GM13976 (cell line): ENCODE measurements around the gene GPX5.

Experiments
- DNase-seq: peaks from one replicate; pipeline ENCODE4 v3.0.0; 2012; ENCODE audit warnings: low spot score
- CTCF ChIP-seq: IDR thresholded peaks from 2 replicates; pipeline ENCODE4 v1.5.1; 2012; ENCODE audit warnings: borderline replicate concordance, mild to moderate bottlenecking; ENCODE audit not compliant: insufficient read depth; ENCODE audit errors: extremely low read depth, missing control alignments, control extremely low read depth
- in situ Hi-C: fragments of 300-500 bp; cut with MboI; formaldehyde crosslinking; loops from one replicate; pipeline ENCODE4 v1.12.0; 2022; ENCODE audit warnings: low sequenced_read_pairs, mixed read lengths, inconsistent platforms; ENCODE audit not compliant: unreplicated experiment

GPX5 gene

GRCh38 chr6:28555136-28555535, 29.5 kb downstream of the GPX5 start:
- in situ Hi-C loops, result no loop called here
- TF ChIP-seq CTCF, result no peak
- DNase-seq, result no peak

DNA sequence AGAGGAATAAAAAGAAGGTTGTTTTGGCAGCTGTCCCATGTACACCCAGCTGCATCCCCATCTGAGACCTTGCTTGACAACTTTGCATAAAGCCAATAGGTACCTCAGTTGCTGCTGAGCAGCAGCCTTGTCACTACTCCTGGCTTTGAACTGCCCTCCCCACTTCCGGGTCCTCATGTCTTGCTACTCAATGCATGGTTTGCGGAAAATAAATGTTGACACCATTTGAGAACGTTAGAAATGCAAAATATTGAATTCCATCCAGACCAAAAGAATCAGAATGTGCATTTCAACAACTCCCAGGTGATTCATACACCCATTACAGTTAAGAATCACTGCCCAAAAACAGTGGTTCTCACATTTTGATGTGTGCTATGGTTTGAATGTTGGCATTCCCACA, 32.9 kb downstream of the GPX5 start:
- no peak for DNase-seq
- no peak for TF ChIP-seq CTCF
- in situ Hi-C loops, result no loop called here

DNA sequence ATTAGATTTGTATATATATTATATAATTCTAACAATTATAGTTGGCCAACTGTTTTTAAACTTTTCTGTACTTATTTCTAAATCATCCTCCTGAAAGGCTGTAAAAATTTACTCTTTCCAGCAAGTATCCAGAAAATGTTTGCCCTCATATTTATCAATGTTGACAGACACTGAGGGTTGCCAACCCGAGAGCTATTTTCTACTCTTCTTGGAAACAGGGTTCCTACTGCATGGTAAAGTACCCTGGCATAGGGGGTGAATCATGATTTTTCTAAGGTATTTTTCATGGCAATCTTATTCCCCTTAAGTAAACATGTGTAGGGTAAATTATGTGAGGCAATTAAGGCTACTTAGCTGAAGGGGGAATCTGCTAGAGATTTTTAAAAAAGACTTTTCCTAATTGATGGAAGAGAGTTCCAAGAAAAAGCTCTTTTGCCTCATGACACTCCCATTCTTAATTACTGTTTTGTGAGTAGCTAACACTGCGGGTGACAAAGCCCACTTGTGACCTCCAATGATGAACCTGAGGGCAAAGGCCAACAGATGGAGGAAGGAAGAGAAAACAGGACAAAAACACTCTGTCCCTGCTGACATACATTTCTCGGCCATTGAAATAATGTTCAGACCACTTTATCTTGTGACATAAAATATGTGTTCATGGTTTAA, 37.9 kb downstream of the GPX5 start:
- DNase-seq, result no peak
- in situ Hi-C loops, result no loop called here
- TF ChIP-seq CTCF, result no peak

DNA sequence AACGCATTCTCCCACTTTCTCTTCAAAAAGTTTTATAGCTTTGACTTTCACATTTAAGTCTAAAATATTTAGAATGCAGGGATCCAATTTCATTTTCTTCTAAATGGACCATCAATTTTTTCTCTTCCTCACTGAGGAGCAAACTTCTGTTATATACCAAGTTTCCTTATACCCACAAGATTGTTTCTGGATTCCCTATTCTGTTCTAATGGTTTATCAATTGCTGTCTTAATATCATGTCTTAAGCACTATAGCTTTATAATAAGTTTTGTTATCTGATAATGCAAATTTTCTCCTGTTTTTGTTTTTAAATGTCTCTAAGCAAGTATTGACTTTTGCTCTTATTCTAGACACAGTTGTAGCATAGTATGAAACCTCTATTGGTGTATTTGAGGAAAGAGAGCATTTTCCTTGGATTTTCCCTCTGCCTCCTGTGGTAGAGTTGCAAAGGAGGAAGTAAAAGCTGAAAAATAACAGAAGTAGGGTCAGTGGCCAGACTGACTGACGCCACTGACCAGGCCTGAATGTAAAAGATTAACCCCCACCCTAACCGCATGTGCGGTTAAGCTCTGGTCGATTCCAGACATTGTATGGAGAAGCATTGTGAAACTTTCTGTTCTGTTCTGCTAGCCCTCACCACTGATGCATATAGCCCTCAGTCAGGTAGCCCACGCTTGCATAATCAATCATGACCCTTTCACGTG, 40.3 kb downstream of the GPX5 start:
- TF ChIP-seq CTCF, result no peak
- in situ Hi-C loops, result no loop called here
- DNase-seq, result no peak

DNA sequence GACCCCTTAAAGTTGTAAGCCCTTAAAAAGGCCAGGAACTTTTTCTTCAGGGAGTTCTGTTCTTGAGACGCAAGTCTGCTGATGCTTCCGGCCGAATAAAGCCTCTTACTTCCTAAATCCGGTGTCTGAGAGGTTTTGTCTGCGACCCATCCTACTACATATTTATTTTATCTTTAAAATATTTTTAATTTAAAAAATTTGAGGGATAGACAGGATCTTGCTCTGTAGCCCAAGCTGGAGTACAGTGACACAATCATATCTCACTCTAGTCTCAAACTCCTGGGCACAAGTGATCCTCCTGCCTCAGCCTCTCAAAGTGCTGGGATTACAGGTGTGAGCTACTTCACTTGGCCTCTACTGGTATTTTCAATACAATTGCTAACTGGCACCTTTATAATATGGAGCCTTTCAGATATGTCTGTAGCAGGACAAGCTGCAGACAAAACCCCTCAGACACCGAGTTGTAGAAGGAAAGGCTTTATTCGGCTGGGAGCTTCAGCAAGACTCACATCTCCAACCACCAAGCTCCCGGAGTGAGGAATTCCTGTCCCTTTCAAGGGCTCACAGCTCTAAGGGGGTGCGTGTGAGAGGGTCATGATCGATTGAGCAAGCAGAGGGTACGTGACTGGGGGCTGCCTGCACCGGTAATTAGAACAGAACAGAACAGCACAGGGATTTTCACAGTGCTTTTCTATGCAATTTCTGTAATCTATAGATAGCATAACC, 41.0 kb downstream of the GPX5 start:
- no peak for DNase-seq
- in situ Hi-C loops, result no loop called here
- no peak for TF ChIP-seq CTCF

- in situ Hi-C loops, result no loop called here
- TF ChIP-seq CTCF, result no peak
- no peak for DNase-seq
Observed at GRCh38 chr6:28567506-28567905, 41.8 kb downstream of the GPX5 start.
